Glomerular endothelial cell (primary cell): ENCODE measurements around the gene NLE1. TPM values are rescaled to one million over a fixed set of nuclear protein-coding genes. Genes with fewer than 3 reads are reported as not detected.
"Not testable (repeated sequence)": the region's sequence is repeated elsewhere in the genome, so short reads cannot be mapped to it uniquely, and the experiment has no call there.

Experiments used
- DNase-seq: peaks from one replicate; pipeline ENCODE4 v3.0.0-alpha.2; 2011; ENCODE audit warnings: low read depth, low spot score; ENCODE audit errors: extremely low read depth
- total RNA-seq: library from RNA; depleted of rRNA; stranded (reverse); fragments of >200 nt; gene quantifications from 2 replicates; pipeline ENCODE4 v1.2.3, GENCODE V29; 2015

Gene NLE1
- 11.8 and 20.7 TPM in 2 replicates for total RNA-seq

- peak; percentile 20 for DNase-seq
Measured at GRCh38 chr17:35141681-35142466, at the start of gene NLE1. Gene NLE1, minus strand, starts transcription at chr17:35142303. Its CDS starts 28 bp downstream, at chr17:35142275.

- no peak for DNase-seq
Measured at GRCh38 chr17:35191001-35191695, 49.0 kb upstream of the NLE1 start.

GRCh38 chr17:35189291-35189690 lies 47.2 kb upstream of the NLE1 start:
- DNase-seq: no peak

GRCh38 chr17:35188111-35188510 lies 46.0 kb upstream of the NLE1 start:
- DNase-seq: no peak

GRCh38 chr17:35187481-35187880 lies 45.4 kb upstream of the NLE1 start:
- DNase-seq: no peak

GRCh38 chr17:35185849-35186248 lies 43.7 kb upstream of the NLE1 start:
- DNase-seq: no peak

GRCh38 chr17:35184274-35184673 lies 42.2 kb upstream of the NLE1 start:
- no peak for DNase-seq

GRCh38 chr17:35183332-35183731 lies 41.2 kb upstream of the NLE1 start:
- DNase-seq: no peak

- DNase-seq: not testable (repeated sequence)
Measured at GRCh38 chr17:35179379-35179778, 37.3 kb upstream of the NLE1 start.

GRCh38 chr17:35176897-35177296 lies 34.8 kb upstream of the NLE1 start:
- DNase-seq: no peak

GRCh38 chr17:35175638-35176415 lies 33.7 kb upstream of the NLE1 start:
- no peak for DNase-seq

GRCh38 chr17:35174835-35175334 lies 32.8 kb upstream of the NLE1 start:
- no peak for DNase-seq

GRCh38 chr17:35172321-35172720 lies 30.2 kb upstream of the NLE1 start:
- DNase-seq: not testable (repeated sequence)

GRCh38 chr17:35171834-35172233 lies 29.7 kb upstream of the NLE1 start:
- DNase-seq: no peak

GRCh38 chr17:35170968-35171771 lies 29.1 kb upstream of the NLE1 start:
- DNase-seq: peak; percentile 22

GRCh38 chr17:35169835-35170363 lies 27.8 kb upstream of the NLE1 start:
- DNase-seq: no peak

- no peak for DNase-seq
Measured at GRCh38 chr17:35167666-35168065, 25.6 kb upstream of the NLE1 start.

GRCh38 chr17:35167046-35167445 lies 24.9 kb upstream of the NLE1 start:
- no peak for DNase-seq

GRCh38 chr17:35166526-35166925 lies 24.4 kb upstream of the NLE1 start:
- no peak for DNase-seq

GRCh38 chr17:35164716-35165115 lies 22.6 kb upstream of the NLE1 start:
- DNase-seq: no peak
